ENCODE data around the gene NFYC. TPM values are rescaled to one million over a fixed set of nuclear protein-coding genes. Genes with fewer than 3 reads are reported as not detected.

NFYC gene
- polyA plus RNA-seq, 1 of the 3 experiments (the other 2 are of a cell fraction) = 72.4 TPM

GRCh38 chr1:40665335-40666171, 26.0 kb upstream of the NFYC start, which contains the start of gene RIMS3:
TSS of gene RIMS3 (minus strand) at chr1:40665682. CDS start at chr1:40641925, 23,757 bp downstream.
- peak; percentile 97 for DNase-seq
- POLR2A ChIA-PET = interaction anchor here (0.6 to 4.4 kb wide), 2 partner anchors 26 to 480 kb away, joined by 4 to 30 read pairs; partner anchors contain the start of gene NFYC

GRCh38 chr1:40668769-40669525, 22.6 kb upstream of the NFYC start:
- peak overlapping the region; percentile 23 to 33; a peak in 2 of 4 replicates for H3K4me3 ChIP-seq (ENCODE audit: low read depth in 2 of 2, low read length in 1 of 2)
- WGBS (ENCODE audit: low lambda C conversion rate) = 17% methylated on average over 17 of the region's 21 CpGs
- no peak overlapping the region for H2AFZ ChIP-seq (ENCODE audit: low read depth)
- H3K9me3 ChIP-seq = no peaks in the 10 kb centered on the region
- H4K20me1 ChIP-seq (ENCODE audit: insufficient read depth) = no peaks in the 10 kb centered on the region
- H3K79me2 ChIP-seq (ENCODE audit: insufficient read depth) = no peaks in the 10 kb centered on the region
- H3K4me2 ChIP-seq = 0 out of 2 replicates have a peak overlapping the region, but pooled peaks have one; percentile 68
- no peaks in the 10 kb centered on the region for H3F3A ChIP-seq (replicated peaks; ENCODE audit: insufficient read depth)
- no peak overlapping the region for H3K27ac ChIP-seq (ENCODE audit: low read depth in 2 of 2, low read length in 1 of 2)
- no peak overlapping the region for H3K9ac ChIP-seq
- no peaks in the 10 kb centered on the region for H3K36me3 ChIP-seq (replicated peaks in 1 of 2; ENCODE audit: control insufficient read depth in 1 of 2, insufficient read depth in 2 of 2, low read length in 1 of 2)
- peak; percentile 85 for DNase-seq
- CTCF ChIA-PET = interaction anchor here (0.6 to 4.0 kb wide), 39 partner anchors 9 to 282 kb away, joined by 3 to 26 read pairs (median 5); partner anchors contain the start of gene NFYC
- no peaks in the 10 kb centered on the region for H3K9me2 ChIP-seq
- H3K27me3 ChIP-seq (ENCODE audit: insufficient read depth) = no peaks in the 10 kb centered on the region
- peaks cover 2 to 20% of the 10 kb centered on the region in 2 experiments; a peak in 1 of 4 replicates for H3K4me1 ChIP-seq (ENCODE audit: control insufficient read depth in 1 of 2, insufficient read depth in 2 of 2, low read depth in 1 of 2, low read length in 1 of 2)
- POLR2A ChIA-PET = interaction anchor here (0.5 kb wide), 1 partner anchor 421 kb away, joined by 3 read pairs; no protein-coding TSS in a partner anchor
- TF ChIP-seq JUND (IDR thresholded peaks at IDR 0.05) = no peak
- no peak for TF ChIP-seq REST (IDR thresholded peaks at IDR 0.05; ENCODE audit: low read depth, low read length)
- TF ChIP-seq FOSL2 (IDR thresholded peaks at IDR 0.05; ENCODE audit: borderline replicate concordance, low read depth) = no peak
- TF ChIP-seq TEAD4 (IDR thresholded peaks at IDR 0.05; ENCODE audit: borderline replicate concordance, insufficient read depth) = no peak
- TF ChIP-seq MAX (IDR thresholded peaks at IDR 0.05; ENCODE audit: low read depth) = no peak
- TF ChIP-seq RCOR1 (IDR thresholded peaks at IDR 0.05; ENCODE audit: low read length) = peak; percentile 62
- no peak for TF ChIP-seq IRF3 (IDR thresholded peaks at IDR 0.05; ENCODE audit: low read depth, low read length)
- peak; percentile 82 for TF ChIP-seq RAD21 (IDR thresholded peaks at IDR 0.05; ENCODE audit: low read length)
- no peak for TF ChIP-seq SIN3A (IDR thresholded peaks at IDR 0.05; ENCODE audit: borderline replicate concordance, low read depth, low read length)

More at GRCh38 chr1:40665335-40666171, 26.0 kb upstream of the NFYC start, which contains the start of gene RIMS3:
- H3F3A ChIP-seq (replicated peaks; ENCODE audit: insufficient read depth) = peaks cover 3% of the 10 kb centered on the region
- TF ChIP-seq CTCF (IDR thresholded peaks at IDR 0.05) (peak; percentile 51), SMC3 (IDR thresholded peaks at IDR 0.05; ENCODE audit: low read depth, low read length) (0 out of 2 replicates have a peak, but pooled peaks have one; percentile 9), MEF2A (IDR thresholded peaks at IDR 0.05; ENCODE audit: borderline replicate concordance, low read depth) (no peak), TCF12 (IDR thresholded peaks at IDR 0.05) (no peak), MXI1 (IDR thresholded peaks at IDR 0.05; ENCODE audit: low read depth, low read length) (peak; percentile 54; the same call in 1 of the 2 replicates)
- H3K4me2 ChIP-seq = peak within 1 kb of the TSS; percentile 73
- no peaks in the 10 kb centered on the region for H3K9me3 ChIP-seq
- no peaks in the 10 kb centered on the region for H3K36me3 ChIP-seq (replicated peaks in 1 of 2; ENCODE audit: control insufficient read depth in 1 of 2, insufficient read depth in 2 of 2, low read length in 1 of 2)
- H4K20me1 ChIP-seq (ENCODE audit: insufficient read depth) = no peaks in the 10 kb centered on the region
- H3K27ac ChIP-seq (ENCODE audit: low read depth in 2 of 2, low read length in 1 of 2) = peak within 1 kb of the TSS in 1 of 2 experiments; percentile 96; a peak in 2 of 4 replicates
- CTCF ChIA-PET = interaction anchor here (0.7 to 3.2 kb wide), 5 partner anchors 8 to 274 kb away, joined by 3 to 13 read pairs (median 5); no protein-coding TSS in a partner anchor
- H2AFZ ChIP-seq (ENCODE audit: low read depth) = peak within 1 kb of the TSS; percentile 87
- H3K79me2 ChIP-seq (ENCODE audit: insufficient read depth) = no peaks in the 10 kb centered on the region
- H3K4me1 ChIP-seq (ENCODE audit: control insufficient read depth in 1 of 2, insufficient read depth in 2 of 2, low read depth in 1 of 2, low read length in 1 of 2) = peaks cover 15 to 50% of the 10 kb centered on the region in 2 experiments; a peak in 2 of 4 replicates
- H3K9me2 ChIP-seq = no peaks in the 10 kb centered on the region
- WGBS (ENCODE audit: low lambda C conversion rate) = 2% methylated on average over 23 of the region's 59 CpGs
- peak within 1 kb of the TSS; percentile 65 to 74 for H3K4me3 ChIP-seq (ENCODE audit: low read depth in 2 of 2, low read length in 1 of 2)
- no peaks in the 10 kb centered on the region for H3K27me3 ChIP-seq (ENCODE audit: insufficient read depth)
- peak within 1 kb of the TSS; percentile 63; the same call in 1 of the 2 replicates for H3K9ac ChIP-seq

Measured in SK-N-SH (cell line).